ENCODE results near the gene RRAGA.

- peak; percentile 71 to 90 for TF ChIP-seq POLR2A (IDR thresholded peaks at IDR 0.05)
- TF ChIP-seq CTCF (IDR thresholded peaks at IDR 0.05): peak; percentile 83 to 97 (median 87)
These were observed at the start of gene RRAGA for GRCh38 chr9:19048966-19049916.

Data from tibial nerve (tissue), 3 donors.